AG04450 (cell line): Measurements from ENCODE around the gene FCHSD2. TPM values are rescaled to one million over a fixed set of nuclear protein-coding genes. Genes with fewer than 3 reads are reported as not detected.

Source experiments
- CTCF ChIA-PET: fragments of 300-600, 350-600 bp; formaldehyde crosslinking; extraction: SDS; loops from one replicate; lab custom pipeline; 2022; ENCODE audit warnings: antibody characterized with exemption, inconsistent platforms; lab: Charles Lee
- POLR2A ChIA-PET: fragments of 350-600 bp; formaldehyde crosslinking; extraction: SDS; loops from one replicate; lab custom pipeline; 2021; ENCODE audit warnings: antibody characterized with exemption, inconsistent platforms; lab: Yijun Ruan, JAX
- DNase-seq: peaks from one replicate; pipeline ENCODE4 v3.0.0-alpha.2; 2011; ENCODE audit warnings: low read depth, low spot score
- H3K27ac ChIP-seq: one replicate; pipeline ENCODE4 v1.5.1; 2012; ENCODE audit warnings: low read depth, low read length, control low read depth
- H3K27me3 ChIP-seq: one replicate; pipeline ENCODE4 v1.6.0; 2012; ENCODE audit warnings: low read length; ENCODE audit not compliant: control insufficient read depth, insufficient read depth
- H3K4me3 ChIP-seq: 2 replicates; pipeline ENCODE4 v1.5.1; 2011; ENCODE audit warnings: mild to moderate bottlenecking, low read depth, low read length, control low read depth
- H3K9me3 ChIP-seq: 2 replicates; pipeline ENCODE4 v1.5.1; 2012; ENCODE audit warnings: low read length; ENCODE audit not compliant: control insufficient read depth, insufficient read depth
- polyA plus RNA-seq: library from polyadenylated mRNA; depleted of rRNA; stranded (reverse); fragments of >200 nt; gene quantifications from 2 replicates; pipeline ENCODE4 v1.2.3, GENCODE V29; 2011
- TF ChIP-seq, protein P1 (sequence below): IDR thresholded peaks from 2 replicates; pipeline ENCODE4 v1.5.1; 2011; ENCODE audit warnings: low read depth, low read length, control low read depth, inconsistent platforms

Gene FCHSD2
- polyA plus RNA-seq, 1 experiment: 24.7 TPM

- H3K27me3 ChIP-seq: no peaks in the 10 kb centered on the region
- H3K4me3 ChIP-seq: no peak overlapping the region
- CTCF ChIA-PET: interaction anchor here (0.6 kb wide), 1 partner anchor 56 kb away, joined by 3 read pairs; no protein-coding TSS in a partner anchor
- TF ChIP-seq, protein P1, sequence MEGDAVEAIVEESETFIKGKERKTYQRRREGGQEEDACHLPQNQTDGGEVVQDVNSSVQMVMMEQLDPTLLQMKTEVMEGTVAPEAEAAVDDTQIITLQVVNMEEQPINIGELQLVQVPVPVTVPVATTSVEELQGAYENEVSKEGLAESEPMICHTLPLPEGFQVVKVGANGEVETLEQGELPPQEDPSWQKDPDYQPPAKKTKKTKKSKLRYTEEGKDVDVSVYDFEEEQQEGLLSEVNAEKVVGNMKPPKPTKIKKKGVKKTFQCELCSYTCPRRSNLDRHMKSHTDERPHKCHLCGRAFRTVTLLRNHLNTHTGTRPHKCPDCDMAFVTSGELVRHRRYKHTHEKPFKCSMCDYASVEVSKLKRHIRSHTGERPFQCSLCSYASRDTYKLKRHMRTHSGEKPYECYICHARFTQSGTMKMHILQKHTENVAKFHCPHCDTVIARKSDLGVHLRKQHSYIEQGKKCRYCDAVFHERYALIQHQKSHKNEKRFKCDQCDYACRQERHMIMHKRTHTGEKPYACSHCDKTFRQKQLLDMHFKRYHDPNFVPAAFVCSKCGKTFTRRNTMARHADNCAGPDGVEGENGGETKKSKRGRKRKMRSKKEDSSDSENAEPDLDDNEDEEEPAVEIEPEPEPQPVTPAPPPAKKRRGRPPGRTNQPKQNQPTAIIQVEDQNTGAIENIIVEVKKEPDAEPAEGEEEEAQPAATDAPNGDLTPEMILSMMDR: no peak
- DNase-seq: no peak
- no peaks in the 10 kb centered on the region for H3K9me3 ChIP-seq
- H3K27ac ChIP-seq: no peak overlapping the region
- POLR2A ChIA-PET: no interaction called here
Observed at GRCh38 chr11:72867970-72868369, 274.1 kb downstream of the FCHSD2 start.

DNA sequence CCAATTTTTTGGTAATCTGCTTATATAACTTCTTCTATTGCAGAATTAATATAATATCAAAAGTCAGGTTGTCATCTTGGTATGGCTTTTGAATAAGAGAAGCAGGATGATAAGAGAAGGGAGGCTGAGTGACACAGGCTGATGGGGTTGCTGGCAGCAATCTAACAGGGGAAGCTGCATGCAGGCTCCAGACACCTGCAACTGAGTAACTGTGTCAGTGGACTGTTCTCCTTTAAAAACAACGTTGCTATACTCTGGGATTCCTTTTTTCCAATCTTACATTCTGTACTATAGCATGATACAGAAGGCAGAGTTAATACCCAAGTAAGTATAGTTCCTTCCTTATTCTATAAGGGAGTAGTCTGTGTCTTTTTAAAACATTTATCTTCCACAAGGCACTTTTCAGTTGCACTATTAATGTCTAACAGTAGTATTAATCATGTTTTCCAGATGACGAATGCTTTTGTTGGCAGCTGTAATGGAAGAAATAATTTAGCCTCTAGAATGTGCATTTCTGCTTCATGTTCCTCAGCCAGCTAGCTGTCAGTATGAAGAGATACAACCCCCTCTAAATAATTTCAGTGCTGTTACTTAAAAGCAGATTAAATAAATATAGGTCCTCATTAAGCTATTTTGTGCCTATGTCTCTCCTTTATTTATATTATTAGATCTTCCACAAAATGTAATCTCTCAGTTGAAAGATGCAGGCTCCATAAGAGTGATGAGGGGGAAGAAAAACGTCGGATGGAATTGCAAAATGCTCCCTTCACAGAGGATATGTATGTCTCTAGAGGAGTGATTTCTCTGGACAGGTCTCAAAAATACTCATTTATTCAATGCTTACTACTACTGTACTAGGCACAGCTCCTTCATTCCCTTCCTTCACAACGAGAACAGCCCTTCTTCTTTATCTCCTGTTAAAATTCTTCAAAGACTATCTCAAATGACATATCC, 277.1 kb downstream of the FCHSD2 start:
- no peaks in the 10 kb centered on the region for H3K27me3 ChIP-seq
- POLR2A ChIA-PET: interaction anchor here (0.6 kb wide), 2 partner anchors 60 to 222 kb away, joined by 3 to 5 read pairs; no protein-coding TSS in a partner anchor
- no peaks in the 10 kb centered on the region for H3K9me3 ChIP-seq
- H3K4me3 ChIP-seq: no peak overlapping the region
- DNase-seq: no peak
- CTCF ChIA-PET: interaction anchor here (0.6 kb wide), 1 partner anchor 804 kb away, joined by 3 read pairs; no protein-coding TSS in a partner anchor
- TF ChIP-seq, protein P1: no peak
- H3K27ac ChIP-seq: no peak overlapping the region

GRCh38 chr11:72863916-72864315, 278.2 kb downstream of the FCHSD2 start:
- H3K9me3 ChIP-seq: no peaks in the 10 kb centered on the region
- TF ChIP-seq, protein P1: no peak
- H3K27ac ChIP-seq: no peak overlapping the region
- no peaks in the 10 kb centered on the region for H3K27me3 ChIP-seq
- H3K4me3 ChIP-seq: no peak overlapping the region
- ChIA-PET POLR2A (no interaction called here), CTCF (no interaction called here)
- no peak for DNase-seq

GRCh38 chr11:72863091-72863490, 279.0 kb downstream of the FCHSD2 start:
- CTCF ChIA-PET: no interaction called here
- Histone ChIP-seq H3K9me3 (no peaks in the 10 kb centered on the region), H3K27me3 (no peaks in the 10 kb centered on the region), H3K27ac (no peak overlapping the region), H3K4me3 (no peak overlapping the region)
- DNase-seq: no peak
- POLR2A ChIA-PET: no interaction called here
- TF ChIP-seq, protein P1: no peak

DNA sequence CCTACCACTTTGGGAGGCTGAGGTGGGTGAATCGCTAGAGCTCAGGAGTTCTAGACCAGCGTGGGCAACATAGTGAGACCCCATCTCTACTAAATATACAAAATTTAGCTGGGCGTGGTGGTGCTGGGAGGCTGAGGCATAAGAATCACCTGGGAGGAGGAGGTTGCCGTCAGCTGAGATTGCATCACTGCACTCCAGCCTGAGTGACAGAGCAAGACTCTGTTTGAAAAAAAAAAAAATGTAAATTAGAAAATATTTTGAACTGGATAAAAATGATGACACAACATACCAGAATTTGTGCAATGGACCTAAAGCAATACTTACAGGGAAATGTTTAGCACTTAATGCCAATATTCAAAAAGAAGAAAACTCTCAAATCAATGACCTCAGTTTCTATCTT, 281.5 kb downstream of the FCHSD2 start:
- no peak for DNase-seq
- POLR2A ChIA-PET: no interaction called here
- H3K27me3 ChIP-seq: no peaks in the 10 kb centered on the region
- H3K4me3 ChIP-seq: no peak overlapping the region
- H3K27ac ChIP-seq: no peak overlapping the region
- TF ChIP-seq, protein P1: no peak
- H3K9me3 ChIP-seq: no peaks in the 10 kb centered on the region
- CTCF ChIA-PET: interaction anchor here (1.1 kb wide), 2 partner anchors 135 to 383 kb away, joined by 3 to 10 read pairs; no protein-coding TSS in a partner anchor
